Subcutaneous adipose tissue (tissue), 4 donors: ENCODE results near the gene CKS2. TPM values are rescaled to one million over a fixed set of nuclear protein-coding genes. Genes with fewer than 3 reads are reported as not detected.

Experiments
- CTCF ChIP-seq: fragments of 450-650 bp; IDR thresholded peaks from one replicate; pipeline ENCODE4 v1.5.1; 2016; ENCODE audit warnings: low read depth, mild to moderate bottlenecking, control low read depth, antibody characterized with exemption, moderate library complexity
- total RNA-seq, 4 donors: library from RNA; depleted of rRNA; stranded (reverse); fragments of >200 nt; gene quantifications; one replicate each; pipeline ENCODE4 v1.1.0, GENCODE V29; 2016

Gene CKS2
- total RNA-seq, 4 donors from 2014 or later: 2.3 to 31.8 (median 22.0) TPM

- no peak for TF ChIP-seq CTCF
Observed at GRCh38 chr9:89345476-89345875, 34.5 kb downstream of the CKS2 start.

- TF ChIP-seq CTCF: no peak
Observed at GRCh38 chr9:89346696-89347095, 35.7 kb downstream of the CKS2 start.

- TF ChIP-seq CTCF: no peak
Observed at GRCh38 chr9:89347651-89348050, 36.7 kb downstream of the CKS2 start.

- TF ChIP-seq CTCF: no peak
Observed at GRCh38 chr9:89349607-89350006, 38.6 kb downstream of the CKS2 start.

GRCh38 chr9:89350988-89351557 is 40.1 kb downstream of the CKS2 start:
- no peak for TF ChIP-seq CTCF

GRCh38 chr9:89351584-89352300 is 40.7 kb downstream of the CKS2 start:
- no peak for TF ChIP-seq CTCF

- TF ChIP-seq CTCF: no peak
Observed at GRCh38 chr9:89352451-89352850, 41.5 kb downstream of the CKS2 start.
